H9 (cell line): Measurements from ENCODE around the gene LARP1. TPM values are rescaled to one million over a fixed set of nuclear protein-coding genes. Genes with fewer than 3 reads are reported as not detected.

Experiments used
- DNase-seq: peaks from one replicate; pipeline ENCODE4 v3.0.0-alpha.2; 2017
- H2AFZ ChIP-seq: one replicate; pipeline ENCODE4 v1.6.1; 2013; ENCODE audit warnings: mild to moderate bottlenecking, low read length, control low read depth, moderate library complexity
- H2AK5ac ChIP-seq: 2 replicates; pipeline ENCODE4 v1.6.1; 2013; ENCODE audit warnings: low read length, control low read depth, mixed read lengths; ENCODE audit not compliant: insufficient read length
- H2BK120ac ChIP-seq: one replicate; pipeline ENCODE4 v1.6.1; 2013; ENCODE audit warnings: low read depth, mild to moderate bottlenecking, low read length, control low read depth, inconsistent platforms; ENCODE audit not compliant: poor library complexity, severe bottlenecking
- H2BK12ac ChIP-seq: 2 replicates; pipeline ENCODE4 v1.6.1; 2013; ENCODE audit warnings: low read length, control low read depth, mixed read lengths, low read depth; ENCODE audit not compliant: insufficient read length
- H2BK15ac ChIP-seq: 2 replicates; pipeline ENCODE4 v1.6.1; 2013; ENCODE audit warnings: low read depth, low read length, control low read depth
- H2BK20ac ChIP-seq: one replicate; pipeline ENCODE4 v1.6.1; 2013; ENCODE audit warnings: low read depth, mild to moderate bottlenecking, low read length, control low read depth, inconsistent platforms; ENCODE audit not compliant: poor library complexity, severe bottlenecking
- H2BK5ac ChIP-seq: 2 replicates; pipeline ENCODE4 v1.6.1; 2013; ENCODE audit warnings: low read length, control low read depth, mixed read lengths; ENCODE audit not compliant: insufficient read length
- H3K14ac ChIP-seq: 2 replicates; pipeline ENCODE4 v1.6.1; 2013; ENCODE audit warnings: low read length, control low read depth; ENCODE audit not compliant: insufficient read depth
- H3K18ac ChIP-seq: 2 replicates; pipeline ENCODE4 v1.6.1; 2013; ENCODE audit warnings: low read depth, mild to moderate bottlenecking, mixed read lengths, low read length, control low read depth; ENCODE audit not compliant: insufficient read length
- H3K23ac ChIP-seq: 2 replicates; pipeline ENCODE4 v1.6.1; 2013; ENCODE audit warnings: low read length, control low read depth, mixed read lengths, low read depth; ENCODE audit not compliant: insufficient read length
- H3K23me2 ChIP-seq: 2 replicates; pipeline ENCODE4 v1.6.1; 2013; ENCODE audit warnings: low read depth, mild to moderate bottlenecking, mixed read lengths, low read length, control low read depth; ENCODE audit not compliant: insufficient read length, poor library complexity, severe bottlenecking
- H3K27ac ChIP-seq: 2 replicates; pipeline ENCODE4 v1.5.1; 2013; ENCODE audit warnings: low read length, control low read depth, mixed read lengths, low read depth; ENCODE audit not compliant: insufficient read length
- H3K27me3 ChIP-seq: 2 replicates; pipeline ENCODE4 v1.6.1; 2013; ENCODE audit warnings: low read length, control low read depth, inconsistent platforms; ENCODE audit not compliant: insufficient read depth
- H3K4ac ChIP-seq: 2 replicates; pipeline ENCODE4 v1.6.1; 2013; ENCODE audit warnings: low read depth, mild to moderate bottlenecking, control low read depth, inconsistent platforms, low read length, moderate library complexity
- H3K4me1 ChIP-seq: 2 replicates; pipeline ENCODE4 v1.6.1; 2013; ENCODE audit warnings: low read length, control low read depth, inconsistent platforms; ENCODE audit not compliant: insufficient read depth
- H3K4me2 ChIP-seq: 2 replicates; pipeline ENCODE4 v1.6.1; 2013; ENCODE audit warnings: low read length, control low read depth, mixed read lengths; ENCODE audit not compliant: insufficient read length, insufficient read depth
- H3K56ac ChIP-seq: 2 replicates; pipeline ENCODE4 v1.6.1; 2013; ENCODE audit warnings: low read depth, mild to moderate bottlenecking, mixed read lengths, low read length, control low read depth; ENCODE audit not compliant: insufficient read length
- H3K79me1 ChIP-seq: 2 replicates; pipeline ENCODE4 v1.6.1; 2013; ENCODE audit warnings: low read depth, mild to moderate bottlenecking, moderate library complexity, low read length, control low read depth, inconsistent platforms; ENCODE audit not compliant: insufficient read depth, poor library complexity, severe bottlenecking
- H3K79me2 ChIP-seq: 2 replicates; pipeline ENCODE4 v1.6.1; 2013; ENCODE audit warnings: low read length, control low read depth, inconsistent platforms; ENCODE audit not compliant: insufficient read depth
- H3K9ac ChIP-seq: 2 replicates; pipeline ENCODE4 v1.6.1; 2013; ENCODE audit warnings: low read length, control low read depth, mixed read lengths; ENCODE audit not compliant: insufficient read length; ENCODE audit errors: extremely low read depth
- H3K9me3 ChIP-seq: one replicate; pipeline ENCODE4 v1.6.1; 2013; ENCODE audit warnings: low read depth, low read length, inconsistent platforms; ENCODE audit not compliant: control insufficient read depth
- H3T11ph ChIP-seq: one replicate; pipeline ENCODE4 v1.6.1; 2013; ENCODE audit warnings: mild to moderate bottlenecking, low read length, control low read depth, inconsistent platforms
- H4K20me1 ChIP-seq: one replicate; pipeline ENCODE4 v1.6.1; 2013; ENCODE audit not compliant: control insufficient read depth, insufficient read length, insufficient read depth
- H4K5ac ChIP-seq: 2 replicates; pipeline ENCODE4 v1.6.1; 2013; ENCODE audit warnings: low read depth, mild to moderate bottlenecking, mixed read lengths, low read length, control low read depth; ENCODE audit not compliant: insufficient read length
- H4K8ac ChIP-seq: replicated peaks from 2 replicates; pipeline ENCODE4 v1.6.1; 2013; ENCODE audit warnings: low read length, control low read depth, mixed read lengths, low read depth; ENCODE audit not compliant: insufficient read length
- H4K91ac ChIP-seq: 2 replicates; pipeline ENCODE4 v1.6.1; 2013; ENCODE audit warnings: low read depth, mild to moderate bottlenecking, moderate library complexity, mixed read lengths, low read length, control low read depth; ENCODE audit not compliant: insufficient read length
- H3K27ac Mint-ChIP-seq, 3 experiments: 2 replicates in 2 of 3; 3 replicates in 1 of 3; pipeline ENCODE4 v1.8.0; 2020 to 2021; ENCODE audit warnings: mixed read lengths in 3 of 3, mild to moderate bottlenecking in 1 of 3, moderate library complexity in 1 of 3
- H3K27me3 Mint-ChIP-seq: 2 replicates; pipeline ENCODE4 v1.8.0; 2021; ENCODE audit warnings: low read depth, mild to moderate bottlenecking, moderate library complexity, mixed read lengths
- H3K36me3 Mint-ChIP-seq, 3 experiments: 2 replicates in 2 of 3; 3 replicates in 1 of 3; pipeline ENCODE4 v1.8.0; 2020 to 2021; ENCODE audit warnings: low read depth in 3 of 3, mixed read lengths in 3 of 3; ENCODE audit not compliant: insufficient read depth in 1 of 3
- H3K4me1 Mint-ChIP-seq, 2 experiments: 2 replicates each; pipeline ENCODE4 v1.8.0; 2020; ENCODE audit warnings: mixed read lengths in 2 of 2
- H3K4me3 Mint-ChIP-seq, 2 experiments: 2 replicates in 1 of 2; 3 replicates in 1 of 2; pipeline ENCODE4 v1.8.0; 2020 to 2021; ENCODE audit warnings: mild to moderate bottlenecking in 2 of 2, mixed read lengths in 2 of 2, moderate library complexity in 1 of 2
- H3K9me3 Mint-ChIP-seq, 2 experiments: 2 replicates in 1 of 2; 3 replicates in 1 of 2; pipeline ENCODE4 v1.8.0; 2020; ENCODE audit warnings: mild to moderate bottlenecking in 2 of 2, mixed read lengths in 2 of 2, moderate library complexity in 1 of 2
- CTCF ChIP-seq: fragments of 200-600 bp; sonication (generic); conservative IDR thresholded peaks from 3 replicates; pipeline ENCODE4 v1.8.0; 2021; ENCODE audit warnings: antibody characterized with exemption, mild to moderate bottlenecking
- WGBS: extraction: QIAGEN DNeasy Blood & Tissue Kit; methylation state at CpG from one replicate; pipeline ENCODE4 v1.1.7; 2013; ENCODE audit warnings: missing lambda C conversion rate, low lambda C conversion rate, mixed read lengths; ENCODE audit not compliant: insufficient read length; ENCODE audit errors: extremely low coverage; 5-methylcytosine and 5-hydroxymethylcytosine counted together
- total RNA-seq: library from RNA; stranded (reverse); gene quantifications from 2 replicates; pipeline ENCODE4 v1.2.1, GENCODE V29; 2021

The LARP1 gene
- total RNA-seq, 1 experiment from 2014 or later, result 405 TPM

GRCh38 chr5:154764967-154765366 lies 9.8 kb downstream of the LARP1 start:
- no peak overlapping the region for H3K9ac ChIP-seq
- H3T11ph ChIP-seq, result no peak overlapping the region
- H3K4me3 Mint-ChIP-seq, result no peak overlapping the region
- H3K36me3 Mint-ChIP-seq, result peaks cover 0 to 4% (median 0%) of the 10 kb centered on the region in 3 experiments; a peak in 1 of 7 replicates
- no peak overlapping the region for H2BK5ac ChIP-seq
- H3K9me3 ChIP-seq, result no peaks in the 10 kb centered on the region
- no peak overlapping the region for H3K56ac ChIP-seq
- no peak for TF ChIP-seq CTCF
- no peaks in the 10 kb centered on the region for H3K23me2 ChIP-seq
- no peak overlapping the region for H4K91ac ChIP-seq
- H3K4me1 ChIP-seq, result peaks cover 29% of the 10 kb centered on the region
- no peaks in the 10 kb centered on the region for H3K79me1 ChIP-seq
- H3K9me3 Mint-ChIP-seq, result no peaks in the 10 kb centered on the region
- no peak overlapping the region for H2BK20ac ChIP-seq
- no peak overlapping the region for H3K27ac ChIP-seq
- H4K20me1 ChIP-seq, result no peaks in the 10 kb centered on the region
- no peak overlapping the region for H3K4me2 ChIP-seq
- H2BK15ac ChIP-seq, result no peak overlapping the region
- WGBS, result no CpG with 5 or more reads among the region's 3 CpGs
- peak overlapping the region in 1 of 3 experiments; percentile 10; a peak in 2 of 7 replicates for H3K27ac Mint-ChIP-seq
- H3K79me2 ChIP-seq, result peaks cover 94% of the 10 kb centered on the region
- no peak overlapping the region for H2AK5ac ChIP-seq
- H3K18ac ChIP-seq, result no peak overlapping the region
- H2BK120ac ChIP-seq, result no peak overlapping the region
- no peak for DNase-seq
- no peak overlapping the region for H3K4ac ChIP-seq
- no peak overlapping the region for H2BK12ac ChIP-seq
- no peaks in the 10 kb centered on the region for H3K27me3 Mint-ChIP-seq
- no peak overlapping the region for H4K5ac ChIP-seq
- H4K8ac ChIP-seq, result no peak overlapping the region
- no peak overlapping the region for H3K23ac ChIP-seq
- H3K4me1 Mint-ChIP-seq, result peaks cover 64 to 65% of the 10 kb centered on the region in 2 experiments
- H3K27me3 ChIP-seq, result no peaks in the 10 kb centered on the region
- no peak overlapping the region for H3K14ac ChIP-seq
- H2AFZ ChIP-seq, result no peak overlapping the region
